Lung (tissue), 12 donors: ENCODE results near the gene ZFAND3. TPM values are rescaled to one million over a fixed set of nuclear protein-coding genes. Genes with fewer than 3 reads are reported as not detected.

Source experiments
- ATAC-seq: fragments of 200-7000 bp; cut with Tn5 transposase; one replicate; pipeline ENCODE4 v1.9.1; 2020; ENCODE audit warnings: moderate number of reproducible peaks; ENCODE audit not compliant: insufficient read depth, low FRiP score
- DNase-seq, 3 donors: peaks; one replicate each; pipeline ENCODE4 v3.0.0-alpha.2; 2013 to 2017
- H3K27ac ChIP-seq, 2 donors: one replicate each; pipeline ENCODE4 v1.5.1; 2013; ENCODE audit warnings: mild to moderate bottlenecking in 2 of 2, moderate library complexity in 2 of 2, control low read depth in 1 of 2, inconsistent platforms in 1 of 2, low read depth in 1 of 2, low read length in 1 of 2
- H3K27me3 ChIP-seq, 3 donors: one replicate each; pipeline ENCODE4 v1.5.1; 2013; ENCODE audit warnings: low read length in 2 of 3; ENCODE audit not compliant: control insufficient read depth in 3 of 3, insufficient read depth in 3 of 3
- H3K36me3 ChIP-seq, 4 donors: one replicate each; pipeline ENCODE4 v1.5.1; 2013; ENCODE audit warnings: low read length in 4 of 4, mild to moderate bottlenecking in 1 of 4, moderate library complexity in 1 of 4; ENCODE audit not compliant: control insufficient read depth in 4 of 4, insufficient read depth in 4 of 4
- H3K4me1 ChIP-seq, 5 donors: one replicate each; pipeline ENCODE4 v1.5.1; 2013; ENCODE audit warnings: low read length in 5 of 5, mild to moderate bottlenecking in 2 of 5, moderate library complexity in 1 of 5; ENCODE audit not compliant: control insufficient read depth in 5 of 5, insufficient read depth in 5 of 5
- H3K4me3 ChIP-seq: one replicate; pipeline ENCODE4 v1.5.1; 2013; ENCODE audit warnings: mild to moderate bottlenecking, control low read depth, moderate library complexity
- H3K9ac ChIP-seq, 2 donors: one replicate each; pipeline ENCODE4 v1.5.1; 2013; ENCODE audit warnings: low read length in 2 of 2, control low read depth in 1 of 2; ENCODE audit not compliant: insufficient read depth in 1 of 2
- H3K9me3 ChIP-seq, 4 donors: one replicate each; pipeline ENCODE4 v1.5.1; 2013; ENCODE audit warnings: low read length in 3 of 4, mild to moderate bottlenecking in 1 of 4, moderate library complexity in 1 of 4; ENCODE audit not compliant: control insufficient read depth in 4 of 4, insufficient read depth in 3 of 4
- WGBS, 2 donors: extraction: QIAGEN DNeasy Blood & Tissue Kit; methylation state at CpG; one replicate each; pipeline ENCODE4 v1.1.7; 2013; 5-methylcytosine and 5-hydroxymethylcytosine counted together
- polyA plus RNA-seq, 2 donors: library from polyadenylated mRNA; stranded (reverse); fragments of 200-250 nt; gene quantifications; one replicate each; pipeline ENCODE4 v1.2.1, GENCODE V29; 2013
- total RNA-seq, 2 donors: library from RNA; depleted of rRNA in 1 of 2; stranded (reverse); fragments of >200 nt in 1 of 2; gene quantifications; one replicate each; pipeline ENCODE4 v1.2.1, GENCODE V29; 2014 to 2021
- TF ChIP-seq, protein P1 (sequence below): IDR thresholded peaks from 2 replicates; pipeline ENCODE4 v1.5.1; 2012; ENCODE audit warnings: mild to moderate bottlenecking; ENCODE audit errors: control extremely low read depth, extremely low read depth
- donor health status: control.
- donor health status: control.
- donor health status: Bipolar disorder and iron deficiency.
- donor health status: healthy.
- donor health status: DM: yes; HTN: yes; CAD: no.

Gene ZFAND3
- total and polyA plus RNA-seq, 4 donors, result 27.6 to 63.6 (median 51.3) TPM

DNA sequence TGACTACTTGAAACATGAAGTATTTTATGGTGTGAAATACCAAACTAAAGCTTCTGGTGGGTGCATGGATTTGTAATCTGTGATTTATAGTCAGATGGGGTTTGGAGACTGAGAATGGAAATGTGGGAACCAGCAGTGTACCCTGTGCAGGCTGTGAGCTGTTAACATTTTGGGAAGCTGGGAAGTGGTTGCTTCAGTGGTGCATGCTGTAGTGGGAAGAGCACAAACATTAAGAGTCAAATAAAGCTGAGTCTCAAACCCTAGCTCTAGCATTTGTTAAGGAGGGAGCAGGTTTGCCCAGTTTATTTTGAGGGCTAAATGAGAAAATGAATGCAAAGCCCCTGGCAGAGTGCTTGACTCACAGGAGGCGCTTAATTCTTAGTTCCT lies 235.7 kb downstream of the ZFAND3 start:
- H3K27me3 ChIP-seq, result no peaks in the 10 kb centered on the region
- H3K9ac ChIP-seq, result no peak overlapping the region
- no peaks in the 10 kb centered on the region for H3K36me3 ChIP-seq
- peaks cover 0 to 16% (median 3%) of the 10 kb centered on the region in 5 donors for H3K4me1 ChIP-seq
- H3K4me3 ChIP-seq, result no peak overlapping the region
- ATAC-seq (no peak), DNase-seq (no peak)
- WGBS, 2 donors, result 94 to 97% methylated on average over 1 of the region's 1 CpG
- TF ChIP-seq, protein P1, sequence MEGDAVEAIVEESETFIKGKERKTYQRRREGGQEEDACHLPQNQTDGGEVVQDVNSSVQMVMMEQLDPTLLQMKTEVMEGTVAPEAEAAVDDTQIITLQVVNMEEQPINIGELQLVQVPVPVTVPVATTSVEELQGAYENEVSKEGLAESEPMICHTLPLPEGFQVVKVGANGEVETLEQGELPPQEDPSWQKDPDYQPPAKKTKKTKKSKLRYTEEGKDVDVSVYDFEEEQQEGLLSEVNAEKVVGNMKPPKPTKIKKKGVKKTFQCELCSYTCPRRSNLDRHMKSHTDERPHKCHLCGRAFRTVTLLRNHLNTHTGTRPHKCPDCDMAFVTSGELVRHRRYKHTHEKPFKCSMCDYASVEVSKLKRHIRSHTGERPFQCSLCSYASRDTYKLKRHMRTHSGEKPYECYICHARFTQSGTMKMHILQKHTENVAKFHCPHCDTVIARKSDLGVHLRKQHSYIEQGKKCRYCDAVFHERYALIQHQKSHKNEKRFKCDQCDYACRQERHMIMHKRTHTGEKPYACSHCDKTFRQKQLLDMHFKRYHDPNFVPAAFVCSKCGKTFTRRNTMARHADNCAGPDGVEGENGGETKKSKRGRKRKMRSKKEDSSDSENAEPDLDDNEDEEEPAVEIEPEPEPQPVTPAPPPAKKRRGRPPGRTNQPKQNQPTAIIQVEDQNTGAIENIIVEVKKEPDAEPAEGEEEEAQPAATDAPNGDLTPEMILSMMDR, result no peak
- no peaks in the 10 kb centered on the region for H3K9me3 ChIP-seq
- no peak overlapping the region for H3K27ac ChIP-seq

DNA sequence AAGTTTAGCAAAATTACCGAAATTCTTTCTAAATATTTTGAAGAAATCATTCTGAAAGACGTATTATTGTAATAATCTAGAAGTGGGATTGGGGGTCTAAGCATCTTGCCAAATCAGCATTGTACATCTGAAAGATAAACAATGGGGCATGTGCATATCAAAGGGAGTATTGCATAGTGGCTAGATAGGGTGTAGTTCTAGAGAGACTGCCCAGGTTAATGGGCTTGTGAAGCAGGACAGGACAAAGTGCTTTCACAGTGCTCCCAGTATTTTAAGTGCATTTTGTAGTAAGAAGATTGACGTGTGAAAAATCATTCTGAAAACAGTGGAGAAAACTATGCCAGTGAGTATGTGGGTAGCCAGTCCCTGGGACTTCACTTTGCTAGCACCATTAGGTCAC lies 236.8 kb downstream of the ZFAND3 start:
- no peaks in the 10 kb centered on the region for H3K27me3 ChIP-seq
- TF ChIP-seq, protein P1, result no peak

DNA sequence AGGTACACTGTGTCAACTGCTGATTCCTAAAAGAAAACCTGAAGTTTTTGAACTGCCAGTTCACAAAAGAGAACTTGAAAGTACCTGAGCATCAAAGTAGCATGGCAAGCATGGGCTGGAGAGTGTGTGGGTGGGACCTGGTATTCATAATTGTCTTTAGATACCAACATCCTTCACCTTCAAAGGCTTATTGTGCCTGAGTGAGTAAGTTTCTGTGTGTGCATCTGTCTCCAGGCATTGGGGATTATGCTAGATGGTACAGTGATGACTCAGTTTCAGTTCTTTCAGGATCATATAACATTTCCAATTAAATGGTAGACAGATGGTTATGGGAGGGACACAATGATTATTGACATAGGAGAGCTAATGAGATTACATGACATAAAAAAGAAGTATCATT lies 238.5 kb downstream of the ZFAND3 start:
- no peaks in the 10 kb centered on the region for H3K27me3 ChIP-seq
- no peak overlapping the region for H3K9ac ChIP-seq
- no peak overlapping the region for H3K4me3 ChIP-seq
- DNase-seq, result no peak
- no peak overlapping the region for H3K27ac ChIP-seq
- peaks cover 4 to 13% (median 9%) of the 10 kb centered on the region in 4 donors for H3K36me3 ChIP-seq
- peaks cover 0 to 16% (median 3%) of the 10 kb centered on the region in 5 donors for H3K4me1 ChIP-seq
- no peaks in the 10 kb centered on the region for H3K9me3 ChIP-seq
- TF ChIP-seq, protein P1, result no peak
- ATAC-seq, result no peak

More for the DNA sequence above, 236.8 kb downstream of the ZFAND3 start:
- H3K9ac ChIP-seq, result no peak overlapping the region
- WGBS, 2 donors, result 83 to 92% methylated on average over 3 of the region's 3 CpGs
- DNase-seq (no peak), ATAC-seq (no peak)
- H3K4me3 ChIP-seq, result no peak overlapping the region
- no peak overlapping the region for H3K27ac ChIP-seq
- H3K4me1 ChIP-seq, result peaks cover 0 to 16% (median 3%) of the 10 kb centered on the region in 5 donors
- no peaks in the 10 kb centered on the region for H3K36me3 ChIP-seq
- no peaks in the 10 kb centered on the region for H3K9me3 ChIP-seq

DNA sequence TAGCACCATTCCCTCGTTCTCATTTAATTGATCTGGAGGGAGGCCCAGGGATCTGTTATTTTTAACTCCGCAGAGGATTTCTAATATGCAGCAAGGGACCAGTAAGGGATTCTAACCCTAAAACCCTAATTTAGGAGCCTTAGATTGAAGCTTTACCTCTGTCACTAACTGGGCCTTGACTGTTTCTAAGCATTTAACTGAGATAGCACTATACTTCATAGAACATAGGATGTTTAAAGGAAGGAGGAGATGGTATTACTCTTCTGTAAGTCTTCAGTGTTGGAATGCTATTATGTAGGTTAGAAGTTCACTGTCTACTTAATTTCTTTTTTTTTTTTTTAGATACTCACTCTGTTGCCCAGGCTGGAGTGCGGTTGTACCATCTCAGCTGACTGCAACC lies 242.5 kb downstream of the ZFAND3 start:
- DNase-seq (no peak), ATAC-seq (no peak)
- Histone ChIP-seq H3K36me3 (peaks cover 11 to 22% (median 19%) of the 10 kb centered on the region in 4 donors), H3K9me3 (no peaks in the 10 kb centered on the region), H3K27me3 (no peaks in the 10 kb centered on the region), H3K4me1 (peaks cover 0 to 5% (median 2%) of the 10 kb centered on the region in 5 donors), H3K4me3 (no peak overlapping the region), H3K9ac (no peak overlapping the region), H3K27ac (no peak overlapping the region)
- 96 to 99% methylated on average over 3 of the region's 3 CpGs for WGBS, 2 donors
- TF ChIP-seq, protein P1, result no peak
